HL-60/S4 treated with retinoic acid at 250 ng/mL for 4 days and 3 days (cell line): ENCODE results near the gene FCHSD1.

Experiments
- in situ Hi-C: fragments of 300-500 bp; cut with MboI; formaldehyde crosslinking; loops from 2 replicates; pipeline ENCODE4 v1.7.0; 2022; ENCODE audit warnings: low sequenced_read_pairs

Gene FCHSD1

DNA sequence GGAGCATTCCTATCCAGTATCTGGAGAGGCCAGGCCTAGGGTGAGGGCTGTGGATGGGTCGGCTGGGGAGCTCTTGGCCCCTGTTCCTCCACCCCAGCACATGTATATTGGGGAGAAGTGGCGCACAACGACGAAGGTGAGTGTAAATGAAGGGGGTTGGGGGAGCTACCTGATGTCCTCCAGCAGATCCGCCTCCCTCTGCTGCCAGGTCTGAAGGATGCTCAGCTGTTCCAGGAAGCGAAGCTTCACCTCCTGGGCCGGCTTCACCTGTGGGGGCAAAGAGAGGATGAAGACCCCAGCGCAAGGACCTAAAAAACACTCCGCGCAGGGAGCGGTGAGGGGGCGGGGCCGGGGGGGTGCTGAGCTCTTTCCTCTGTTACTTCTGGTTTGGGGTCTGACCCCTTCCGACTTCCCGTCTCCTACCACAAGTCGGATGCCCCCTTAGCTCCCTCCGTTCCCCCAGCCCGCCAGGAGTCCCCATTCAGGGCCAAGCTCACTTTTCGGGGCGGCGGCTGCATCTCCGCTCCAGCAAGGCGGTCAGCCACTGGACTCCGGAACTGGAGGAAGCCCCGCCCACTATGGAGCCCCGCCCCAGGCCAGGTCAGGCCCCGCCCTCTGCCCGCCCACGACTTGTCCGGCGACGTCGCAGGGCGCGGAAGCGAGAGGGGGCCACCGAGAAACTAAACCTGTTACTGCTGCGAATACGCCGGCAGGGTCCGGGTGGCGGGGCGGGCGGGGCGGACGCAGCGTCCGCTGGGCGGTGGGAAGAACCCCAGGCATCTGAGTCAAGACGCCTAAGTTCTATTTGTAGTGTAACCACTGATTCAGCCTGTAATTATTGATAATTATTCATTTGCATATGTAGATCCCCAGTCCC lies at the start of gene FCHSD1:
Gene FCHSD1, minus strand, starts transcription at position 568 of the 877 bp plus-strand sequence. Its CDS starts 50 bp downstream, at position 518.
- in situ Hi-C loops: no loop called here

DNA sequence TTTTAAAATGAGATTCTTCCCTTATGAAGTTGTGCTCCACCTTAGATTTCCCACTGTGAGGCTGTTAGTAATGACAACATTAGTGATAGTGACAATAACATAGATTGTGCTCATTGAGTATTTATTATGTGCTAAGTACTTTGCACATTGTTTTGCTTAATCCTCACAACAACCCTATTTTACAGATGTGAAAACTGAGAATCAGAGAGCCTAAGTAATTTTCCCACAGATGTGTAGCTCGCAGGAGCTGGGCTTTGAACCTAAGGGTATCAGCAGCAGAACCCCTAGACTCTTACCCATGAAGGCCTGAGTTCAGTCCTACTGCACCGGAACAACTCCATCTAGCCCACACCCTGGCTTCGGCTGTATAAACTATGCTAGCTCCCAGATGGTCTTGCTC lies 46.4 kb upstream of the FCHSD1 start:
- in situ Hi-C loops: loop anchor here (25.0 kb wide), 1 partner anchor 440 kb away; no protein-coding TSS in a partner anchor

DNA sequence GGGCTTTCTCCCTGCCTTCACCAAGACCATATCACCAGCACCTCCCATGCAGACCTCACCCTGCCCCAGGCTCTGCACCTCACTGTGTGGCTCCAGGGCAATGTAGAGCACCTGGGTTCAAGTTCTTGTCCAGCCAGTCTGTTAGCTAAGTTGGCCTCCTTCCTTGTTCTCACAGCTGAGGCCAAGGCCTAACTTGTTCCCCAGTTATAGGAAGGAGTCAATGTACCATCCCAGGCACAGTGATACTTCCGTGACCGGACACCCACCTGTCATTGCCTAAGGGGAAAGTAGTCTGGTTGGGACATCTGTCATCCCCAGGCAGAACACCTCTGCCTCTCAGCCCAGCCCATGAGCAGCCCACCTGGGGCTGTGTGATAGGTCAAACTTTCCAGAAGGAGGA lies 45.2 kb upstream of the FCHSD1 start:
- in situ Hi-C loops: loop anchor here (25.0 kb wide), 1 partner anchor 441 kb away; no protein-coding TSS in a partner anchor

- in situ Hi-C loops: loop anchor here (25.0 kb wide), 1 partner anchor 442 kb away; no protein-coding TSS in a partner anchor
Observed at GRCh38 chr5:141695627-141696215, 44.5 kb upstream of the FCHSD1 start.

GRCh38 chr5:141694479-141694878 lies 43.3 kb upstream of the FCHSD1 start:
- in situ Hi-C loops: loop anchor here (25.0 kb wide), 1 partner anchor 443 kb away; no protein-coding TSS in a partner anchor

DNA sequence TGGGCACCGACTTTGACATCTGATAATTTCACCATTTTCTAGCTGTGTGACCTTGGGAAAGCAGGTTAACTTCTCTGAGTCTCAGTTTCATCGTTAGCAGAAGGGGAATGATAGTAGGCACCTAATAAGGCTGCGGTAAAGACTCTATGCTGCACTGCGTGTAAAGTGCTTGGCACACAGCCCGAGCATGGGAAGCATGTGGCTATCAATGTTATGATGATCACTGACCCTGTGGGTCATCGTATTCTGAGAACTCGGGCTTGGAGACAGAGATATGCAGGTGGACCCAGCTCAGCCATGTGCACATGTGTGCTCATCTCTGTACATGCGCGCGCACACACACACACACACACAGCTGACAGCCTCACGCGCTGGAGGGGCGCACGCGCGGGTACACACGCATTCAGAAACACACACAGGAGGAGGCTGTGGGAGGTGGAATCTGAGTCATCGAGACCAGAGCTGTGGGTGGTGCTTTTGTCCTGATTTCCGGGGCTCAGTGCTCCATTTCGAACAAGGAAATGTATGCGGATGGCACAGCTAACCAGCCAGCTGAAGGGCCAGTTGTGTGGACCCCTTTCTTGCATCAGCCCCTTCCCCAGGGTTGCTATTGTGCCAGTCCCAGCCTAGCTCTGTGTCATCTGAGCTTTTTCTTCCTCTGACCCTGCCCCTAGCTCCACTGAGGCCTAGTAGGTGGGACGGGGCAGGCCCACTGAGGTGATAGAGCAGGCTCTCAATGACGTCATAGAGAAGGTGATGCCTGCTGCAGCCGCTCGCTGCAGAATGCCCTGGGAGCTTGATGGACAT lies 41.9 kb upstream of the FCHSD1 start:
- in situ Hi-C loops: loop anchor here (25.0 kb wide), 1 partner anchor 444 kb away; no protein-coding TSS in a partner anchor

- in situ Hi-C loops: loop anchor here (25.0 kb wide), 1 partner anchor 445 kb away; no protein-coding TSS in a partner anchor
Observed at GRCh38 chr5:141692533-141692888, 41.3 kb upstream of the FCHSD1 start.

DNA sequence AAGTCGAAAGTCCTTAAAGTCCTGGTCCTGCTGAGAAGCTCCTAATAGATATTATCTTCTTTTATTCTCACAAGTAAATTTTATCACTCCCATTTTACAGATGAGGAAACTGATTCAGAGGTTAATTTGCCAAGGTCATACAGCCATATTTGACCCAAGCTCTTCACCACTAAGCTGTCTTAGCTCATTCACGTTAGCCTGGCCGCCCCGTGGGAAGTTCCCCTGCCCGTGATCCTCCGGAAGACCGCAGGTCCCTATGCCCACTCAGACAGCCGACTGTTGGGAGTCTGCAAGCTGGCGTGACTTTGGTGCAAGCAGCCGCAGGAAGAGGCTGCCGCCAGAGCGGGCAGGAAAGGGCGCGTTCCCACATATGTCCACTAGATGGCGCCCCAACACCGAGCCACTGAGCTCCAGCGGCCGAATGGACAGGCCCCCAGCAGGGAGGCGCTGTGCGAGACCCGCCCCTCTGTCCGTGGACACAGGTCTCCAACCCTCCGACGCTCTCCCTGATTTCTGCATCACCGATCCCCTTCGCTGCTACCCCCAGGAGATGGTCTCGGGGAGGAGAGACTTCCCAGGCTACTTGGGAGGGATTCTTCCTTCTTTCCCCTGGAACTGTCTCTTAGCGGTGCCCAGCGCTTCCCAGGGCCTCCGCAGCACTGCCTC lies 40.8 kb upstream of the FCHSD1 start:
- in situ Hi-C loops: loop anchor here (25.0 kb wide), 1 partner anchor 445 kb away; no protein-coding TSS in a partner anchor

DNA sequence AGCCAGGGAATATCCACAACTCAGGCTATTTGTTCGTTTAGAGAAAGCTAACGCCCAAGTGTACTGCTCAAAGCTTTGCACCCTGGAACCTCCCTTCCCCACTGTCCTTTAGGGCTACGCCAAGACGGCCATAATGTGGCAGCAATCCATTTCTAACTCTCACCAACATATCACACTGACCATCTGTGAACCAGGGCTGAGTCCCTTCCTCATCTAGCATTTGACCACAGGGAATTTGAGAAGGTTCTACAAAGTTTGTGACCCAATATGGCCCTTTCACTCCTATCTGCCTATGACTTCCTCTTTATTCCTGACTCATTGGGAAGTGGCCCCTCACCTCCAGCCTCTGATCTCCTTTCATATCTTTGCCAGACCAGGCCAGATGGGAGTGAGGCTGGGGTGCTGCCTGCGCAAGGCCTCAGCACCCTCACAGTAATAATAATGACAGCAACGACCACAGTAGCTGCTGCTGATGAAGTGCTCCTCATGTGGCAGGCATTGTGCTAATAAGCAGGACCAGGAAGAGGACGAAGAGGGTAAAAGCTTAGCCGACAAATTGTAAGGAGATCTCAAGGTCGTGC lies 40.2 kb upstream of the FCHSD1 start:
- in situ Hi-C loops: loop anchor here (25.0 kb wide), 1 partner anchor 446 kb away; no protein-coding TSS in a partner anchor

GRCh38 chr5:141686648-141687416 lies 35.6 kb upstream of the FCHSD1 start:
- in situ Hi-C loops: loop anchor here (25.0 kb wide), 1 partner anchor 450 kb away; no protein-coding TSS in a partner anchor

GRCh38 chr5:141685591-141685990 lies 34.4 kb upstream of the FCHSD1 start:
- in situ Hi-C loops: loop anchor here (25.0 kb wide), 1 partner anchor 452 kb away; no protein-coding TSS in a partner anchor

- in situ Hi-C loops: loop anchor here (25.0 kb wide), 1 partner anchor 454 kb away; no protein-coding TSS in a partner anchor
Observed at GRCh38 chr5:141683596-141684141, 32.5 kb upstream of the FCHSD1 start.

- in situ Hi-C loops: loop anchor here (25.0 kb wide), 1 partner anchor 455 kb away; no protein-coding TSS in a partner anchor
Observed at GRCh38 chr5:141681695-141682641, 30.8 kb upstream of the FCHSD1 start, which contains the start of gene ARAP3. Gene ARAP3, minus strand, starts transcription at chr5:141682230. Its CDS starts 1,744 bp downstream, at chr5:141680486.

DNA sequence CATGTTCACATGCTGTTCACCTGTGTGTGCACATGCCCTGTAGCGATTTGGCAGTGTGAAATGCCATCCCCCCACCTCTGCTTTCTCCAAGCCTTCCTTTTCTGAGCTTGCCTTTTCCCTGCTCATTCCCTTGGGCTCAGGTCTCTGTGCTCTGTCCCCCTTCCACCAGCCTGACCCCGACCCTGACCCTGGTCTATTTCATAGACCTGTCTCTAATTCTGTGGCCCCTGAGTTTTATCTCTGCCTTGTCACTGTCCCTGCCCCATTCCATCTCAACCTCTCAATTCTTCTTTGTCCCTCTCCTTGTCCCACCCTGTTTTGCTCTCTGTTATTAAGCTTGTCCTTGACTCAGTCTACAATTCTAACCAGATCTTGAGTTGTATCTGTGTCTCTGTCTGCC lies 30.1 kb upstream of the FCHSD1 start:
- in situ Hi-C loops: loop anchor here (25.0 kb wide), 1 partner anchor 456 kb away; no protein-coding TSS in a partner anchor

DNA sequence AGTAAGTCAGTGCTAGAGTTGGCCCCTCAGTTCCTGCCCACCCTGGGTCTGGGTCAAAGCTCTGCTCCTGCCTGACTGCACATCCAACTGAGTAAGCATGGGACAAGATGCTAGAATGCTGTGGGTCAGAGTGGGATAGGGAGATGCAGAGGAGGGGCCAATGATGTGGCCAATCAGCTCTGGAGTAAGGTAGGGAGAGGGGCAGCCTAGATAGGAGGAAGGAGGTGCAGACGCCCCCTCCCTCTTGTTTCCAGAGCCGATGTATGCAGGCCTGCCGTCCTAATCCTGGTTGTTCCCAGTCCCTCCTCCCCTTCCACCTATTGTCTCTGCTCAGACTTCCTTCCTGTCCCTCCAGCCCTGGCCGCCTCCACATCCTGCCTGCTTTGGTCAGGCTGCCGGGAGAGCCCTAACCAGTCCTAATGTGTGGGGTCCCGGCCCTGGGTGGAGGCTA lies 29.6 kb upstream of the FCHSD1 start:
- in situ Hi-C loops: loop anchor here (25.0 kb wide), 1 partner anchor 457 kb away; no protein-coding TSS in a partner anchor

GRCh38 chr5:141680178-141680577 lies 29.0 kb upstream of the FCHSD1 start:
- in situ Hi-C loops: loop anchor here (25.0 kb wide), 1 partner anchor 457 kb away; no protein-coding TSS in a partner anchor

DNA sequence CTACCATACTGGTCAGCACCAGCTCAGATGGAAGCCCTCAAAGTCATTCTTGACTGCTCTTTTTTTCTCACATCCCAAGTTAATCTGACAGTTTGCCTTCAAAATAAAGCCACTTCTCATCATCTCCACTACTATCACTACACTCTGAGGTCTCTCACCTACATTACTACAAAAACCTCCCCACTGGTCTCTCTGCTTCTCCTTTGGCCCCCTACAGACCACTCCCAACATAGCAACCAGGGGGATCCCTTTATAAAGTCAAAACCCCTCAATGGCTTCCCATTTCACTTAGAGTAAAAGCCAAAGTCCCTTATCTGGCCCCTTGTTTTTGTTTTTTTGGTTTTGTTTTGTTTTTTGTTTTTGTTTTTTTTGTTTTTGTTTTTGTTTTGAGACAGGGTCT lies 26.2 kb upstream of the FCHSD1 start:
- in situ Hi-C loops: loop anchor here (10.0 to 25.0 kb wide), 2 partner anchors 277 to 460 kb away; partner anchors contain the start of gene PCDH12
